GM18511 (cell line): ENCODE data around the gene GTF2IRD1.
"Not testable (repeated sequence)": the region's sequence is repeated elsewhere in the genome, so short reads cannot be mapped to it uniquely, and the experiment has no call there.

Experiments used
- ATAC-seq: cut with Tn5 transposase; IDR thresholded peaks from one replicate; pipeline ENCODE4 v1.9.1; 2021; ENCODE audit warnings: mild to moderate bottlenecking, moderate library complexity; ENCODE audit not compliant: unreplicated experiment

Gene GTF2IRD1

GRCh38 chr7:74466196-74466813, 12.6 kb downstream of the GTF2IRD1 start:
- ATAC-seq: no peak

DNA sequence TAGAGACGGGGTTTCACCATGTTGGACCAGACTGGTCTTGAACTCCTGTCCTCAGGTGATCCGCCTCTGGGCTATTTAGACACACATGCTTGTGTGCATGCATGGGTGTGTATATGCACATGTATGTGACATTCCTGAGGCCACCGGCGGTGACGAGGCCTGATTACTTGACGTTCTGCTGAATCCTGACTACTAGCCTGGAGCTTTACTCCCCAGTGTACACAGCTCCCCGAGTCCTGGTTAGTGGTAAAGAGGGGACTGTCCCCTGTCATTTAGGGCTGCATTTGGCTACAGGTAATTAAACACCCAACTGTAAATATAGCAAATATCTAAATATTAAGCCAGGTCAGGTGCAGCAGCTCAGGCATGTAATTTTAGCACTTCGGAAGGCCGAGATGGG, 14.2 kb downstream of the GTF2IRD1 start:
- no peak for ATAC-seq

DNA sequence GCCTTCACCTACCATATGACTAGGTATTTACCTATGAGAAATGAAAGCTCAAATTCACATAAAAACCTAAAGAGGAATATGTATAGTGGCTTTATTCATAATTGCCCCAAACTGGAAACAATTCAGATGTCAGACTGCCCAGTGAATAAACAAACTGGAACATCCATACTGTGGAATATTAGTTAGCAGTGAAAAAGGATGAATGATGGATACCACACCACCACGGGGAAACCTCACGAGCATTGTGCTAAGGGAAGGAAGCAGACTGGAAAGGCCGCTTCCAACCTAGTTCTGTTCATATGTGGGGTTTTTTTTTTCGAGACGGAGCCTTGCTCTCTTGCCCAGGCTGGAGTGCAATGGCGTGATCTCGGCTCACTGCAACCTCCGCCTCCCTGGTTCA, 16.8 kb downstream of the GTF2IRD1 start:
- ATAC-seq: no peak

DNA sequence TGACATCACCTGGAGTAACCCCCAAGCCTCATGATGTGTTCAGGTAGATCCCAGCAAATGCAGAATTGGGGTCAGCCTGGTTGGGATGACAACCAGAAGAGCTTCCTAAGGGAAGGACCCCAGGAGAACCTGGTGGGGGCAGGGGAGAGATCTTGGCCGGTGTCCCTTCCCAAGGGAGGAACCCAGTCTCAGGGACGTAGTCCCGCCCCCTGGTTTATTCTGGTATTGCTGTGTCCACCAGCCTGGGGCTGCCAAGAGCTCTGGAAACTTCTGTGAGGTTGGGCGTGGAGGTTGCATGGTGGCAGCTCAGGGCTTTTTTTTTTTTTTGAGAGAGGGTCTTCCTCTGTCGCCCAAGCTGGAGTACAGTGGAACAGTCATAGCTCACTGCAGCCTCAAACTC, 19.4 kb downstream of the GTF2IRD1 start:
- ATAC-seq: no peak

- ATAC-seq: no peak
Observed at GRCh38 chr7:74474271-74474865, 20.7 kb downstream of the GTF2IRD1 start.

DNA sequence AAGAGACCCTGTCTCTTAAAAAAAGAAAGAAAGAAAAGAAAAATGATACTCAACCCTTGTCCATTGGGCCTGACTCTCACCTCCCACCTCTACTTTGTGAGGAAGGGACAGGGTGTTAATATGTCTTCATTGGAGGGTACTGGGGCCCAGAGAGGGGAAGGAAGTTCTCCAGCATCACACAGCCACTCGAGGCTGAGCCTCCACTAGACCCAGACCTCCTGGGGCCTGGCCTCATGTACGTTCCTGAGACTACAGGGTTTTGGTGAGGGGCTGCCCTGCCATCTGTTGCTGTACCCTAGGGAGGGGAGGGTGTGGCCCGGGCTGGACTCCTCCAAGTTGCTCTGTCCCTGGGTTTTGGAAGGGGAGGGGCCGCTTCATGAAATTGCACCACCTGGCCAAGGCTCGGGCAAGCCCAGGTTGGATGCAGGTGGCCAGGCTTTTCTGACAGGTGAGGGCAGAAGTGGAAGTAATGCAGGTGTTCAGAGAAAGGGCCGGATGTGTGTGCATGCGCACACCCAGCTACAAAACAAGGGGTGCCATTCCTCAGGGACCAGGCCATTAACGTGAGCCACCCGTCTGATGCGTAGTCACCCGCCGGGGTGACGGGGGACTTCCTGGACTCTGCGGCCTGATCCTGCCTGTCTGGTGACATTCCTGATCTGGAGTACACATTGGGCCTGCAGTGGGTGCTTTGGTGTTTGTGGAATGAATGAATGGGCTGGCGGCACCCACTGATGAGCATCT, 21.7 kb downstream of the GTF2IRD1 start:
- ATAC-seq: no peak

DNA sequence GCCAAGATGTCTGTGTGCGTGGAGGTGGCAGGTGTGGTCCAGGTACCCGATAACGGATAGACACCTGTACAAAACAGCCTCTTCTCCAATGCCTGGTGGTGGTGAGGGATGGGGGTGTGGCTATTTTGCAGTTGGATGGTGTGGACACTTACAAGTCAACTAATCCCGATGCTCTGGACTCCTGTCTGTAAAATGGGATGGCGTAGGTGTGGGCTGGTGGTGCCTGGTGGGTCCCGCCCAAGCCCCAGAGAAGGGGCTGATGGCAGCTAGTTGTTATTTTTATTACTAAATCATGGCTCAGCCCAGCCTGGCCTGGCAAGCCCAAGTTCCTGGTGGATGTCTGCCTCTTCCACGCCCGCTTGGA, 22.3 kb downstream of the GTF2IRD1 start:
- ATAC-seq: no peak

- no peak for ATAC-seq
Observed at GRCh38 chr7:74476626-74477025, 22.9 kb downstream of the GTF2IRD1 start.

GRCh38 chr7:74478671-74479065, 25.0 kb downstream of the GTF2IRD1 start:
- ATAC-seq: no peak

GRCh38 chr7:74479066-74479781, 25.5 kb downstream of the GTF2IRD1 start:
- ATAC-seq: no peak

GRCh38 chr7:74479961-74480829, 26.5 kb downstream of the GTF2IRD1 start:
- no peak for ATAC-seq

- no peak for ATAC-seq
Observed at GRCh38 chr7:74480861-74481417, 27.2 kb downstream of the GTF2IRD1 start.

- no peak for ATAC-seq
Observed at GRCh38 chr7:74481458-74482196, 27.9 kb downstream of the GTF2IRD1 start.

- ATAC-seq: no peak
Observed at GRCh38 chr7:74482197-74482467, 28.4 kb downstream of the GTF2IRD1 start.

DNA sequence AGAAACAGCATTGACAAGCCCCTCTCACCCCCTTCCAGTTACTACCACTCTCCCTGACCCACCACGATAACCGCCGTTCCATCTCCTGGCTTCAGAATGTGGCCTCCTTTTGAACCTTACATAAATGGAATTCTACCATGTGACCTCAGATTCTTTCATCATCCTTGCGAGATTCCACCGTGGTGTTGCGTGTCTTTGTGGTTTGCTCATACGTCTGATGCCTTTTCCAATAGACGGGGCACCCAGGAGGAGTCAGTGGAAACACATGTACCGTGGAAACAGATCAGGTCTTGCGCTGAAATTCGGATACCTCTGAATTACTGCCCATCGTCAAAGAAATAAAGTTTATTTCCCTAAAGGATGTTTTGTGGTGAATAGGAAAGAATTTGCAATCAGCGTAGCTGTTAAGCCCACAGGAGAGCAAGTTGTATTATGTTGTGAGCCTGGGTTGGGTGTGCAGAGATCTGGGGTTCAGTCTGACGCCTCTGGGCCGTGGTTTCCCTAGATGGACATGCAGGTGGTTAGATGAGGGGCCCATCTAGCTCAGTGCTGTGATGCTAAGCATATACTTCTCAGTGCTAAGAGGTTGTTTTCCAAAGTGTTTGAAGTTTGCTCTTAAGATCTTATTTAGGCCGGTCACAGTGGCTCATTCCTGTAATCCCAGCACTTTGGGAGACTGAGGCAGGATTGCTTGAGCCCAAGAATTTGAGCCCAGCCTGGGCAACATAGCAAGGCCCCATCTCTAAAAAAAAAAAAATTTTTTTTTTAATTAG, 29.1 kb downstream of the GTF2IRD1 start:
- no peak for ATAC-seq

DNA sequence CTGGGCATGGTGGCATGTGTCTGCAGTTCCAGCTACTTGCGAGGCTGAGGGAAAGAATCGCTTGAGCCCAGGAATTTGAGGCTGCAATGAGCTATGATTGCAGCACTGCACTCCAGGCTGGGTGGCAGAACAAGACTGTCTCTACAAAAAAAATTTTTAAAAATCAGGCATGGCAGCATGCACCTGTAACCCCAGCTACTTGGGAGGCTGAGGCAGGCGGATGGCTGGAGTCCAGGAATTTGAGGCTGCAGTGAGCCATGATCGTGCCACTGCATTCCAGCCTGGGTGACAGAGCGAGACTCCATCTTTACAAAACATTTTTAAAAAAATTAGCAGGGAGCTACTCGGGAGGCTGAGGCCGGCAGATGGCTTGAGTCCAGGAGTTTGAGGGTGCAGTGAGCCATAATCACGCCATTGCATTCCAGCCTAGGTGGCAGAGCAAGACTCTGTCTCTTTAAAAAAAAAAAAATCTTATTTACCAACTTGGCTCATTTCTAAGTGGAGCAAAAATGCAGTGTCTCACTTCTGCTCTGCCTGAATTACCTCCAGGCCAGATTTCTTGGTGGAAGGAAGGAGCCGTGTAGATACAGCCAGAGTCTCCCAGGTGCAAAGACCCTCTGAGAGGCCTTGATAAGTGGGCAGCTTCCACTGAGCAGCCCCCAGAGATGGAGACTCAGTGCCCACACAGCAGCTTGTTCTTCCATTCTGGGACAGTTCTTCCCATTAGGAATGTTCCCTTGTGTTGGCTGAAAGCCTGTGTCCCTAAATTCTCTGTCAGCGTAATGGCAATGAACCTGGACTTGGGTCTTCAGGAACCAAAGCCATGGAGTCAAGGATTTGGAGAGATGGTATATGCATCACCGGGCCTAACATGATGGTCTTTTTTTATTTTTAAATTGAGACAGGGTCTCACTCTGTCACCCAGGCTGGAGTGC, 30.0 kb downstream of the GTF2IRD1 start:
- ATAC-seq: no peak

- ATAC-seq: no peak
Observed at GRCh38 chr7:74485611-74486010, 31.9 kb downstream of the GTF2IRD1 start.

DNA sequence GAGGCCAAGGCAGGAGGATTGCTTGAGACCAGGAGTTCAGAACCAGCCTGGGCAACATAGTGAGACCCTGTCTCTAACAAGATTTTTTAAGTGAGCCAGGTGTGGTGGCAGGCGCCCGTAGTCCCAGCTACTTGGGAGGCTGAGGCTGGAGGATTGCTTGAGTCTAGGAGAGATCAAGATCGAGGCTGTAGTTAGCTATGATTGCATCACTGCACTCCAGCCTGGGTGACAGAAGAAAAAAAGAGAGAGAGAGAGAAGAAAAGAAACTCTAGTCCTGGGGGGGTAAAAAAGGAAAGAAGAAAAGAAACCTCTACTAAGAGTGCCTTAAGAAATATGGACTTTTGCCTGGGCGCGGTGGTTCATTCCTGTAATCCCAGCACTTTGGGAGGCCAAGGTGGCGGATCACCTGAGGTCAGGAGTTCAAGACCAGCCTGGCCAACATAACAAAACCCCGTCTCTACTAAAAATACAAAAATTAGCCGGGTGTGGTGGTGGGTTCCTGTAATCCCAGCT, 34.9 kb downstream of the GTF2IRD1 start:
- ATAC-seq: not testable (repeated sequence)
